Choroid plexus epithelial cell (primary cell): Measurements from ENCODE around the gene HPN.

ENCODE experiments used
- DNase-seq: peaks from one replicate; pipeline ENCODE4 v3.0.0-alpha.2; 2010; ENCODE audit warnings: low read depth
- H3K4me3 ChIP-seq: 2 replicates; pipeline ENCODE4 v1.5.1; 2011; ENCODE audit warnings: low read depth, mild to moderate bottlenecking, control low read depth, low read length, moderate library complexity
- CTCF ChIP-seq: conservative IDR thresholded peaks from 2 replicates; pipeline ENCODE4 v1.5.1; 2011; ENCODE audit warnings: low read depth, mild to moderate bottlenecking, control low read depth, inconsistent platforms, low read length, moderate library complexity

HPN gene

GRCh38 chr19:35061583-35062373 lies 20.3 kb downstream of the HPN start:
- TF ChIP-seq CTCF = no peak
- DNase-seq = no peak
- no peak overlapping the region for H3K4me3 ChIP-seq

GRCh38 chr19:35062942-35063341 lies 21.4 kb downstream of the HPN start:
- H3K4me3 ChIP-seq = no peak overlapping the region
- DNase-seq = no peak
- TF ChIP-seq CTCF = no peak

GRCh38 chr19:35063940-35064818 lies 22.7 kb downstream of the HPN start:
- TF ChIP-seq CTCF = no peak
- DNase-seq = peak; percentile 75
- no peak overlapping the region for H3K4me3 ChIP-seq

GRCh38 chr19:35065574-35065973 lies 24.1 kb downstream of the HPN start:
- TF ChIP-seq CTCF = no peak
- DNase-seq = no peak

GRCh38 chr19:35066121-35066520 lies 24.6 kb downstream of the HPN start:
- TF ChIP-seq CTCF = no peak
- H3K4me3 ChIP-seq = no peak overlapping the region
- DNase-seq = no peak

More at GRCh38 chr19:35065574-35065973, 24.1 kb downstream of the HPN start:
- H3K4me3 ChIP-seq = no peak overlapping the region

GRCh38 chr19:35066691-35067563 lies 25.4 kb downstream of the HPN start:
- peak; percentile 95 for DNase-seq
- H3K4me3 ChIP-seq = no peak overlapping the region
- peak; percentile 94 for TF ChIP-seq CTCF
